ENCODE data around the gene RIPK3.

Gene RIPK3

DNA sequence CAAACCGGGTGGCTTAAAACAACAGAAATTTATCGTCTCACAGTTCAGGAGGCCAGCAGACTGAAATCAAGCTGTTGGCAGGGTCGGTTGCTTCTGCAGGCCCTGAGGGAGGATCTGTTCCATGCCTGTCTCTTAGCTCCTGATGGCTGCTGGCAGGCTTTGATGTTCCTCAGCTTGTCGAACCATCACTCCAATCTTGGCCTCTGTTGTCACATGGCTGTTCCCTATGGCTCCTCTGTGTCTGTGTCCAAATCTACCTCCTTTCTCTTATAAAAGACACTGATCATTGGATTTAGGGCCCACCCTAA is 42.2 kb upstream of the RIPK3 start:
- no peak for TF ChIP-seq CTCF (IDR thresholded peaks at IDR 0.05; ENCODE audit: insufficient read depth, low read depth, low read length, missing control alignments)
- no peak overlapping the region for H3K4me3 ChIP-seq (ENCODE audit: low read length)
- no peak for DNase-seq (ENCODE audit: low read depth)

DNA sequence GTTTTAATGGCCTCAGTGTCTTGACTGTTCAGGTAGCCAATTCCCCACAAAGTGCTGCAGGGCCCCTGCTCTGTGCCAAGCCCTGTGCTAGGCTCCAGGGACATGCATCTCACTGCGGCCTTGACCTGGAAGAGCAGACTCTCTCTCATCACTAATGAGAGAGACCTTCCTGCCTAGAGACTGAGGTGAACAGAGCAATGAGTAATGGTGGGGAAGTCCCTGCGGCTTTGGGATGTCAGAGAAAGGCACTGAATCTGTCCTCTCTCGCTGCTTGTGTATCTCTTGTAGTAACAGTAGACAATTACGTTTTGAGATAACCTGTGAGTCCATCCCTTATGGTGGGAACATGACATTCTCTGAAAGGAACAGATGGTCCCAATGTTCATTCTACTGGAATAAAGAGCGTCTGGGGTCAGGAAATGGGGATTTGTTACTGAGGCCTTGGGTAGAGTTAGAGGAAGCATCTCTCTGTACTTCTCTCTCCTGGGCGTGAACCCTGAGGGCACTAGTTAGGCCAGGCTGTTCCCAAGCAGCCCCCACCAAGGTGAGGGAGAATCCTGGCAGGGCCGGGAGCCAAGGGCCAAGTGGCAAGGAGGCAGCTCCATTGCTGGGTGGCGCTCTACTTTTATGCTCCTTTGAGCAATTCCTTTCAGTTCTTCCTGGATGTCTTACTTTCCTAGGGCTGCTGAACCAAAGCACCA is 41.7 kb upstream of the RIPK3 start:
- DNase-seq (ENCODE audit: low read depth): peak; percentile 29
- TF ChIP-seq CTCF (IDR thresholded peaks at IDR 0.05; ENCODE audit: insufficient read depth, low read depth, low read length, missing control alignments): no peak
- no peak overlapping the region for H3K4me3 ChIP-seq (ENCODE audit: low read length)

DNA sequence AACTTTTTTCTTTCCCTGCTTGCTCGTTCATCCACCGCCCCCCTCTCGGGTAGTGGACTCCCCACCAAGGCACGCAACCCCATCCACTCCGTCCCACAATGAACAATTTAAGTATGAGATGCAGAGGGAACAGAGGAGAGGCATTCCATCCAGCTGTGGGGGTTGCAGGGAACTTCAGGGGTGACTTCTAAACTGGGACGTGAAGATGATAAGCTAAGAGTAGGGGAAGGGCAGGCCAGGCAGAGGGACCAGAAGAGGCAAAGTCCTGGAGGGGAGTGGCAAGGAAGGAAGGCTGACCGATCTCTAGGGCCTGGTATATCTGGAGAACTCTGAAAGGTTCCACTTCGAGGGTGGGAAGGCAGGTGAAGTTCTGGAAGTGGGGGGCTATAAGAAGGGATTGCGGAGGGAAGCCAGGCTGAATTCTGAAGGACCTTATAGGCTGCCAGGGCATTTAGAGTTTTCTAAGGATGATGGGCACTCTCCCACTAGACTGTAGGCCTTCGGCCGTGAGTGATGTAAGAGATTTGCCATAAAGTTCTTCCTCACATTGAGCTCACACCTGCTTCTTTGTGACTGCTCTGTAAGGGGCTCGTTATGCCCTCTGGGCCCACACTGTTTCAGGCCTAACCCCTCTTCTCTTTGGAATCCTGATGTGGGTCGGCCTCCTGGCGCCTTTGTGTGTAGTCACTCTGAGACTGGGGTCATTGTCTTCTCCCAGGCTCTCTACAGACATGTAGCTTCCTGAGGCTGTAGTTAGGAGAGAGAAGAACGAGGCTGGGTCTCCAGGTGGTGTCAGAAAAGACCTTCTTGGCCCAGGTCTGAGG is 40.3 kb upstream of the RIPK3 start:
- H3K4me3 ChIP-seq (ENCODE audit: low read length): no peak overlapping the region
- no peak for DNase-seq (ENCODE audit: low read depth)
- TF ChIP-seq CTCF (IDR thresholded peaks at IDR 0.05; ENCODE audit: insufficient read depth, low read depth, low read length, missing control alignments): no peak

DNA sequence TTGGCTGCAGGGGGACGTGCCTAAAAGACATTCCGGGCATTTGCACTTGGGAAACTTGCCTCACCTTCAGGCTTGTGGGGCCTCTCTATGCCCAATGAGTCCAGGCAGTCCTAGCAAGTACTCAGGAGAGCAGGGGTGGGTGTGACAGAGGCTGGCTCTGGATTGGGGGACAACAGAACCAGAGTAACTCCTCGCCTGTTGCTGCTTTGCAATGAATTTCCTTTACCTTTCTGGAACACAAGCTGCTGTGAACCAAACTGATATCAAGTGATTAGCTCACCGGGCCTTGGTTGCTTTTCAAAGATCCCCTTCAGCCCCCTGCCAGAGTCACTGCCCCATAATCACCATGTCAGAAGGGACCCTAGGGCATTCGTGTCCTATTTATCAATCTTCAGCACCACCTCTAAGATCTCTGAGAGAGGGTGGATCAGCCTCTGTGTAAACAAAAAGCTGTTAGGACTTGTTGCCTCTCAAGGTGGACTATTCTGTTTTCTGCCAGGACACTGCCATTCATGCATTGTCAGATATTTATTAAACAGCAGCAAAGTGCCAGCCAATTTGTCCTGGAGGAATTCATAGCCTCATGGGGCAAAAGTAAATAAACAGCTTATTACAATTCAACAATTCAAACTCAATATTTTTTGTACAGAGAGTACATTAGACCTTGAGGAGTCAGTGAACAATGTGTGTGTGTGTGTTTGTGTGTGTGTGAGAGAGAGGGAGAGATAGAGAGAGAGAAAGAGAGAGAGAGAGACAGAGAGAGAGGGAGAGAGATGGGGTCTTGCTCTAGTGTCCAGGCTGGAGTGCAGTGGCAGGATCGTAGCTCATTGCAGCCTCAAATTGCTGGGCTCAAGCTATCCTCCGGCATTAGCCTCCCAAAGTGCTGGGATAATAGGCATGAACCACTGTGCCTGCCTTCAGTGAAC is 39.5 kb upstream of the RIPK3 start:
- peak; percentile 60 for DNase-seq (ENCODE audit: low read depth)
- no peak overlapping the region for H3K4me3 ChIP-seq (ENCODE audit: low read length)
- TF ChIP-seq CTCF (IDR thresholded peaks at IDR 0.05; ENCODE audit: insufficient read depth, low read depth, low read length, missing control alignments): no peak

GRCh38 chr14:24378327-24378726 is 38.5 kb upstream of the RIPK3 start:
- DNase-seq (ENCODE audit: low read depth): no peak
- no peak for TF ChIP-seq CTCF (IDR thresholded peaks at IDR 0.05; ENCODE audit: insufficient read depth, low read depth, low read length, missing control alignments)
- H3K4me3 ChIP-seq (ENCODE audit: low read length): no peak overlapping the region

DNA sequence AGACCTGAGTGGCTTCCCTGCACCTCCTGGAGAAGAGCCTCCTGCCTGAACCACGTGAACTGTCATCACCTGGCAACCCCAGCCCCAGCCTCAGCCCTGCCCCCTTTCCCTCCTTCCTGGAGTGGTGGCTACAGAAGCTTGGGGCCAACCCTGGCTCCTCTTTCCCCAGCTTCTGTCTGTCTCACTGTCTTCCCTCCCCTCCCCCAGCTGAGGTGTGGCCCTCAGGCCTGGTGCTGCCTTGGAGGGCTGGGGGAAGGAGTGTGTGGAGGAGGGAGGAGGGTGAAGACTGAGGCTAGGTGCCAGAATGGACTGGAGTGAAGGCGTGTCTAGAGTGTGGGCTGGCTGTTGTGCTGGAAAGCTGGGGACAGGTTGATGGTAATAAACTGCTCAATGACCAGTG is 37.9 kb upstream of the RIPK3 start:
- TF ChIP-seq CTCF (IDR thresholded peaks at IDR 0.05; ENCODE audit: insufficient read depth, low read depth, low read length, missing control alignments): no peak
- H3K4me3 ChIP-seq (ENCODE audit: low read length): no peak overlapping the region
- DNase-seq (ENCODE audit: low read depth): peak; percentile 28

Measured in epithelial cell of esophagus (primary cell).